Amniotic epithelial cell (primary cell): ENCODE results near the gene ZNF280D.
"Not testable (repeated sequence)": the region's sequence is repeated elsewhere in the genome, so short reads cannot be mapped to it uniquely, and the experiment has no call there.

ENCODE experiments used
- DNase-seq: peaks from one replicate; pipeline ENCODE4 v3.0.0-alpha.2; 2010; ENCODE audit warnings: low read depth

The ZNF280D gene

GRCh38 chr15:56733136-56734012 lies at the start of gene ZNF280D:
ZNF280D (minus strand) TSS chr15:56733509; CDS start chr15:56707109, 26,400 bp downstream.
- peak; percentile 89 for DNase-seq

DNA sequence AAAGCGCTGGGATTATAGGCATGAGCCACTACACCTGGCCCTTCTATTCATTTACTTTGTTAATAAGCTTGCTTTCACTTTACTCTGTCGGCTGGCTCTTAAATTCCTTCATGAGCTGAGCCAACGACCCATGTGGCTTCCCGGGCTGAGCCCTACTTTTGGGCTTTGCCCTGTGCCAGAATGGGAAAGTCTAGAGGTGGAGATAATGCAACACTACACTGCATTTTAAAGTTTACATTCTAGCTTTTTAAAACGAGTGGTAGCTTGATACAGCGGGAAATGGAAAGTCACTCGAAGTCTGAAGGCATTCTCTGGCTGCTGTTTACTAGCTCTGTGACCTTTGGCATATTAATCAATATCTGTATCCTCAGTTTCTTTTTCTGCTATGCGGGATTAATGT lies 49.0 kb upstream of the ZNF280D start:
- no peak for DNase-seq

DNA sequence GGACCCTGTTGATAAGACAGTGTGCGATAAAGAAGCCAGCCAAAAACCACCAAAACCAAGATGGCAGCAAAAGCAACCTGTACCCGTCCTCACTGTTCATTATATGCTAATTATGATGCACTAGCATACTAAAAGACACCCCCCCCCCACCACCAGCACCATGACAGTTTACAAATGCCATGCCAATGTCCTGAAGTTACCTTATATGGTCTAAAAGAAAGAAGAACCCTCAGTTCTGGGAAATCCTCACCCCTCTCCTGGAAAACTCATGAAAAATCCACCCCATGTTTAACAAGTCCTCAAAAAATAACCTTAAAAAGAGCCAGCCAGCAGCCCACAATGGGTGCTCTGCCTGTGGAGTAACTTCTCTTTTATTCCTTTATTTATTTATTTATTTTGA lies 48.4 kb upstream of the ZNF280D start:
- no peak for DNase-seq

GRCh38 chr15:56780102-56780725 lies 46.9 kb upstream of the ZNF280D start:
- DNase-seq = not testable (repeated sequence)

DNA sequence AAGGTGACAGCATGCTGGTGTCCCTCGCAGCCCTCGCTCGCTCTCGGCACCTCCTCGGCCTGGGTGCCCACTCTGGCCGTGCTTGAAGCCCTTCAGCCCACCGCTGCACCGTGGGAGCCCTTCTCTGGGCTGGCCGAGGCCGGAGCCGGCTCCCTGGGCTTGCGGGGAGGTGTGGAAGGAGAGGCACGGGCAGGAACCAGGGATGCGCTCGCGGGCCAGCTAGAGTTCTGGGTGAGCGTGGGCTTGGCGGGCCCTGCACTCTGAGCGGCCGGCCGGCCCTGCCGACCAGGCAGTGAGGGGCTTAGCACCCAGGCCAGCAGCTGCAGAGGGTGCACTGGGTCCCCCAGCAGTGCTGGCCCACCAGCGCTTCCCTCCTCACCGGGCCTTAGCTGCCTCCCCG lies 46.1 kb upstream of the ZNF280D start:
- DNase-seq = not testable (repeated sequence)

- no peak for DNase-seq
Measured at GRCh38 chr15:56778761-56779160, 45.5 kb upstream of the ZNF280D start.

- no peak for DNase-seq
Measured at GRCh38 chr15:56776839-56777238, 43.5 kb upstream of the ZNF280D start.

DNA sequence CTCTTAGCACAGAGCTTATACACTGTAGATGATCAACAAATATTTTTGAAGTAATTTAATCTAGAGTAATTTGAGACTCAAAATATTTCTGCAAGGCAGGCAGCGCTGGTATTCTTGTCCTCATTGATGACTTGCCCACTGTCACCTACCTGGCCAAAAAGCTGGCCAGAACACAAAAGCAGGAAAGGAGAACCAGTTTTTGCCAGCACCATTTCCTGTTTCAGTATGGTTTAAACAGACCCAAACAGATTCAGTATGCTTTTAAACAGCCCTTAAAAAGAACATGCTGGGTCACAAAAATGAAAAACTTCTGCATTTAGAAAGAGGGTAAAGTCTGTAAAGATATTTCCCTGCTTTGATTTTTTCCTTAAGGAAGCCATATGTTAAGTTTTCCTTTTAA lies 42.3 kb upstream of the ZNF280D start:
- DNase-seq = no peak

- DNase-seq = no peak
Measured at GRCh38 chr15:56774356-56774755, 41.0 kb upstream of the ZNF280D start.

- peak; percentile 83 for DNase-seq
Measured at GRCh38 chr15:56772868-56773639, 39.7 kb upstream of the ZNF280D start.

- no peak for DNase-seq
Measured at GRCh38 chr15:56770173-56770572, 36.9 kb upstream of the ZNF280D start.

GRCh38 chr15:56767315-56767714 lies 34.0 kb upstream of the ZNF280D start:
- peak; percentile 63 for DNase-seq

DNA sequence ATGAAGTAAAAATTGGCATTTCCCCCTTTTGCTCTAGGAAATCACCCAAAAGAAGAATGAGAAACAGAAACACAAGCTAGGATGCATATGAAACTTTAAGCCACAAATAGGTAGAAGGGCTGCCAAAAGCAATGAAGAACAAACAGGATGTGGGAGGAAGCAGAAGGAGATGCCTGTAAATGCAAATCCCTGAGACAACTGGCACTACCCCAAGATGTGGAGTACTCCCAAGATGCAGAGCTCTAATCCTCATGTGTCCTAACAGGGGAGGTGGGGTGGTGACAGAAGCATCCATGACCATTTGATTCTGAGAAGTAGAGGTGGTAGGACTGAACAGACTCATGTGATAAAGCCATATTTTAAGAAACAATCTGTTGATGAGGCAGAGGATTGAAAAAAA lies 31.9 kb upstream of the ZNF280D start:
- peak; percentile 84 for DNase-seq

DNA sequence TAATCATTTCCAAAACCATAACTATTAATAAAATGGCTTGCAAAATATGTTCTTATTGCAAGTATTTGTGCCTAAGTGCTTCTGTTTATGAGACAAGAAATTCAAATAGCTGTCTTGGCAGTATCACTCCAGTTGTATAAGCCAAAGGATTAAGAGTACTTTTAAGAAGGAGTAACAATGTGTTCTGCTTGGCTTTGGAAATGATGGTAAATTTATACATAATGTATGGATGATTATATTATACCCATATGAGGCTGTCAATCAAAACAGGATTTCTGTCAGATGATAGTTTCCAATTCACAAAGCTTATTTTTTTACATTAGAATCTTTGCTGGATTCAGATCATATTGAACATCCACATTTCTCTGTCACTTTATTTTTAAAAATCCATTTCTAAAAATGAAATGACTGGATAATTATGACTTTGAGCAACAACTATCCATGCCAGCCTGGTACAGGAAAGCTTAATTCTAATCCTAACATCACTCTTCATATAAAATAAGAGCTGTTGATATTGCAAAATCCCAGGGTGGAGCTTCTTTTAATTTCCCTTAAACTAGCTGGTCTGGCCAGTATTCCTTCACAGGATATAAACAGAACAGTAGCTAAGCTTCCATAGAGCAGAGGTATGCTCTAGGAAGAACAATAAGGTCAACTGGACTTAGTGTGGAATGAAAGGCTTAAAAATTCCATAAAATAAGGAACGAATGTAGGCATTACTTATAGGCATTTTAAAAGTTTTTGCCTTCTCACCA lies 30.0 kb upstream of the ZNF280D start:
- peak; percentile 72 for DNase-seq

GRCh38 chr15:56760186-56760585 lies 26.9 kb upstream of the ZNF280D start:
- peak; percentile 72 for DNase-seq

GRCh38 chr15:56759450-56759845 lies 26.1 kb upstream of the ZNF280D start:
- peak; percentile 97 for DNase-seq

- peak; percentile 88 for DNase-seq
Measured at GRCh38 chr15:56758770-56759449, 25.6 kb upstream of the ZNF280D start.

DNA sequence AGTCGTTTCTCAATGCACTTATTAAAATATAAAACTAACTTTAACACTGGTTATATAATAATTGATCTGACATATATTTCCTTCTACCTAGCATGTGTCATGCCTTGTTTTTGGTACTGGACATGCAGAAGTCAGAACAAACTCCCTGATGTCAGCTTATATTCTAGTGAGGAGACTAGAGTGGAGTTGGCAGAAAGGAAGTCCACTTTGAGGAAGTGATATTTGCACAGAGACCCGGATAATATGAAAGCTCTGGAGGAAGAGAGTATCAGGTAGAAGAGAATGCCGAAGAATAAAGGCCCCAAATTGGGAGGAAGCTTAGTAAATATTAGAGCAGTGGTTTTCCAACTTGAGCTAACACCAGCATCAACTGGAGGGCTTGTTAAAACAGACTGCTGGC lies 24.6 kb upstream of the ZNF280D start:
- DNase-seq = no peak

GRCh38 chr15:56754772-56755370 lies 21.6 kb upstream of the ZNF280D start:
- no peak for DNase-seq

DNA sequence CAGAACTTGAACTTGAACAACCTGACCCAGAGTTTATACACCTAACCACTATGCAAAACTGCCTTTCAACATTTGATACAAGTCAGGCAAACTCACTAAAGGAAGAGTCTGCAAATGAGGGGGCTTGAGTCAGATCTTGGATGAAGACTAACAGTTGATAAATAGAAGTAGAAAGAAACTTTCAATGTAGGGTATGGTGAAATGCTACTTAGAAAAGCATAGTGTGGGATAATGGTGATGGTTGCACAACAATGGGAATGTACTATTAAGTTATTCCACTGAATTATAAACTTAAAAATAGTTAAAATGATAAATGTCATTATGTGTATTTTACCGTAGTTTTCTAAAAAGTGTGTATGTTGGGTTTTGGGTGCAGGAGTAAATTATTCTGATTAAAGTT lies 19.7 kb upstream of the ZNF280D start:
- DNase-seq = peak; percentile 70

- no peak for DNase-seq
Measured at GRCh38 chr15:56749982-56750381, 16.7 kb upstream of the ZNF280D start.
